ENCODE results near the gene CERS6.

Gene CERS6

DNA sequence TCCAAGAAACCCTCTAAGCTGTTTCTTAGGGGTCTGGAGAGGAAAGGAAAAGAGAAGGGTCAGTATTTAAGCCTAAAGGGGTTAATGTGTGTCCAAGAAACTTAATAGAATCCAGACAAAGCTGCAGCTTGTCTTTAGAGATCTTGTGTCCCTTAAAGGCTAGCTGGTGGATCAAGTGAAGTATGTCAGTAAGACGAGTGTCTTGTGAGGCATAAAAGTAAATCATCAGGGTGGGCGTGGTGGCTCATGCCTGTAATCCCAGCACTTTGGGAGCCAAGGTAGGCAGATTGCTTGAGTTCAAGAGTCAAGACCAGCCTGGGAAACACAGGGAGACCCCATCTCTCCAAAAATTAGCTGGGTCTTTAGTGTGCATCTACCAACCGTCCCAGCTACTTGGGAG lies 47.8 kb downstream of the CERS6 start:
- DNase-seq, result no peak

DNA sequence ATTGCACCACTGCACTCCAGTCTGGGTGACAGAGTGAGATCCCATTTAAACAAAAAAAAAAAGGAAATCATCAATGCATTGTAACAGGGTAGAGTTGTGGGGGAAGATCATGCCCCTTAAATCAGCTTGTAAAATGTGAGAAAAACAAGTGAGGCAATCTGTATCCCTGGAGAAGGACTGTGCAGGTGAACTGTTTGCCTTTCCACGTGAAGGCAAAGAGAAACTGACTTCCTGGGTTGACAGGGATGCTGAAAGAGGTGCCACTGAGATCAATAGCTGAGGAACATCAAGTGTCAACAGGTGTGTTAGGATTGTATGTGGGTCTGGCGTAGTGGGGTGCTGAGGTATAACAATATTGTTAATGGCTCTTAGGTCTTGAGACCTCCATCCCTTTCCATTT lies 48.3 kb downstream of the CERS6 start:
- no peak for DNase-seq

DNA sequence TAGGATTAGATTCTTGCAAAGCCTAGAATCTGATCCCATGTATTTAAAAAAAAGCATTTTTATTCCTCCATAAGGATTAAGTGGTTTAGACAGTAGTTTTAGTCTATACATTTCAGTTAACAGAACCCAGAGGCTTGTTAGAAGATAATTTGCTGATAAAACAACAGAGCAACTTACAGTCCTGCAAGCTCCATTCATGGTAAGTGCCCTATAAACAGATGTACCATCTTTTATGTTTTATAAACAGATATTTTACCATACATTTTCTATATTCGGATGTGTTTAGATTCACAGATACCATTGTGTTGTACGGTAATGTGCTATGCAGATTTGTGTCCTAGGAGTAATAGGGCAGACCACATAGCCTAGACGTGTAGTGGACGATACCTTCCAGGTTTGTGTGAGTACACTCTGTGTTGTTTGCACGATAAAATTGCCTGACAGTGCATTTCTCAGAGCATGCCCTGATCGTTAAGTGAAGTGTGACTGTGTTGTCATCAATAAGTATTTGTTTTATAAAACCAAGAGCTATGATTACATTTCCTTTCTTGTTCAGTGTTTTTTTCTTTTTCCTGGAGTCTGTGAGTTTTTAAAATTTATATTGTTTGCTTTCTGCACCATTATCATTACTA lies 54.2 kb downstream of the CERS6 start:
- no peak for DNase-seq

DNA sequence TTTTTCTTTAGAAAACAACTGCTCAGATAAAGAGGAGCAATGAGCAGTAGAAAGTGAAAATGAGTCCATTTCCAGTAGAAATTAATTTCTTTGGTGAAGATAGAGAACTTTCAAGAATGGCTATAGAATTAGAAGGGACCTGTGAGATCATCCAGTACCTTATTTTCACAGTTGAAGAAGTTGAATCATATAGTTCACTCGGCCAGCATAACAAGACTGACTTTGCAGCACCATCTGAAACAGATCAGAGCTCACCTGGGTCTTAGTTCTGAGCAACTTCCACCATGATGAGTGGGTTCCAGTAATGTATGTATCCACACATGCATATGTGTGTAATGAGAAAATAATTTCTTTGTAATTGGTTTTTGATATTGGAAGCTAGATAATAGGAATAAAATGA lies 58.6 kb downstream of the CERS6 start:
- DNase-seq, result no peak

DNA sequence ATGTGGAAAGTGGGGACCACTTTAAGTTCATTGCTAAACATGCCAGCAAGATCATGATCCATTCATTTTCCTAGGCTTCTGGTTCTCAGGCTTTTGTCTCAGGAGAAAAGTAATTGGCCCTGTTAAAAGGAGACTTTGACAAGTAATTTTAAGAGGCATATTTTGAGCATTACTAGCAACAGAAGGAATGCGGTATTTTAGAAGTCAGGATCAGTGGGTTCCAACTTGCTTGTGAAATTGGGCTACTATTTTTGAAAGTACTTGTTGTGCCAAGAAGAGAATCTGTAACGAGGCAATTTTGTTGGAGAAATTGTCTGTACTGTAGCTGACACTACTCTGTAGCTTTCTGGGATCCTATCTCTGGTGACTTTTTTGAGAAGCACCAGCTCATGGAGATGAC lies 59.4 kb downstream of the CERS6 start:
- DNase-seq, result no peak

DNA sequence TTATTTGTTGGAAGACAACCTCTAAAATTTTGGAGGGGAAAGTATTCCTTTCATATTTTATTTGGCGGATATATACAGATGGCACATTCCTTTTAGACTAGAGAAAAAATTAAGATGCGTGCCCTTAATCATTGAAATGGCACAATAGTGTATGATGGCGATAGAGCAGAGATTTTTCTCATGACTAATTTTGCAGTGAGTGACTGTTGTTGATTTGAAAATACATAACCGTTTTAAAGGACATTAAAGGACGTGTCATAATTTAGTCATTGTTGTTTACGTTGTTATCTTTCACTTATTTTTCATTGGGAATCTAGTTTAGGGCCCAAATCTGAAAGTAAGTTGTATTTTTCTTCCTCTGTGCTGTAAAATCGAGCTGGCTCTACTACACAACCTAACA lies 61.7 kb downstream of the CERS6 start:
- DNase-seq, result no peak

DNA sequence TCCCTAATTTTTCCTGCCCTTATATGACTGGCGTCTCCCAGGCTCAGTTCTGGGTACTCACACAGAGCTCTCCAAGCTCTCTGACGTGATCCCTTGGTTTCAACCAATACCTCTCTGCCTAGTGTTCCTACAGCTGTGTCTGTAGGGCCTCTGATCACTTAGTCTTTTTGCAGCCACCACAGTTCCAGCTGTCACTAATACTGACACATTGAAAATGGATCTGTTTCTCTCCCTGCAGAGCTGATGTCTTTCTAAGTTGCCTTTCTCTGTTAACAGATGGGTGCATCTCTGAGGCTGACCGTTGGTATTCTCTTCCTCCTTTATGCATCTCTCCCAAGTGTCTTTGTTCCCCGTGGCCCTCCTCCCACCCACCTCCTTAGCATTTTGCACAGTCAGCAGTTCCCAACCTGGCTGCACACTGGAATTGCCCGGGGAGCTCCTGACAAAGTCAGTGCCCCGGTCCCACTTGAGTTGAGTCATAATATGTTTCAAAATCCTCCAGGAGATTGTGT lies 62.5 kb downstream of the CERS6 start:
- DNase-seq, result no peak

DNA sequence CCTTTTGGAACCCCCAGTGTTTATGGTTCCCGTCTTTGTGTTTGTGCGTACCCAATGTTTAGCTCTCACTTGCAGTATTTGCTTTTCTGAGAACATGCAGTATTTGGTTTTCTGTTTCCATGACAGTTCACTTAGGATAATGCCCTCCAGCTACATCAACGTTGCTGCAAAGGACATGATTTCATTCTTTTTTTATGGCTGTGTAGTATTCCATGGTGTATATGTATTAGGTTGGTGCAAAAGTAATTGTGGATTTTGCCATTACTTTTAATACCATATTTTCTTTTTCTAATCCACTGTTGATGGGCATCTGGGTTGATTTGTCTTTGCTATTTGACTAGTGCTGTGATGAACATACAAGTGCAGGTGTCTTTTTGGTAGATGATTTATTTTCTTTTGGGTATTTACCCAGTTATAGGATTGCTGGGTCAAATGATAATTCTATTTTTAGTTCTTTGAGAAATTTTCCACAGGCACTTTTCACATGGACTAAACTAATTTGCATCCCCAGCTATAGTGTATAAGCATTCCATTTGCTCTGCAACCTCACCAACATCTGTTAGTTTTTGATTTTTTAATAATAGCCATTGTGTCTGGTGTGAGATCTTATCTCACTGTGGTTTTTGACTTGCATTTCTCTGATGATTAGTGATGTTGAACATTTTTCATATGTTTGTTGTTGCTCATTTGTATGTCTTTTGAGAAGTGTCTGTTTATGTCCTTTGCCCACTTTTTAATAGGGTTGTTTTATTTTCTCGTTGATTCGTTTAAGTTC lies 63.6 kb downstream of the CERS6 start:
- no peak for DNase-seq

DNA sequence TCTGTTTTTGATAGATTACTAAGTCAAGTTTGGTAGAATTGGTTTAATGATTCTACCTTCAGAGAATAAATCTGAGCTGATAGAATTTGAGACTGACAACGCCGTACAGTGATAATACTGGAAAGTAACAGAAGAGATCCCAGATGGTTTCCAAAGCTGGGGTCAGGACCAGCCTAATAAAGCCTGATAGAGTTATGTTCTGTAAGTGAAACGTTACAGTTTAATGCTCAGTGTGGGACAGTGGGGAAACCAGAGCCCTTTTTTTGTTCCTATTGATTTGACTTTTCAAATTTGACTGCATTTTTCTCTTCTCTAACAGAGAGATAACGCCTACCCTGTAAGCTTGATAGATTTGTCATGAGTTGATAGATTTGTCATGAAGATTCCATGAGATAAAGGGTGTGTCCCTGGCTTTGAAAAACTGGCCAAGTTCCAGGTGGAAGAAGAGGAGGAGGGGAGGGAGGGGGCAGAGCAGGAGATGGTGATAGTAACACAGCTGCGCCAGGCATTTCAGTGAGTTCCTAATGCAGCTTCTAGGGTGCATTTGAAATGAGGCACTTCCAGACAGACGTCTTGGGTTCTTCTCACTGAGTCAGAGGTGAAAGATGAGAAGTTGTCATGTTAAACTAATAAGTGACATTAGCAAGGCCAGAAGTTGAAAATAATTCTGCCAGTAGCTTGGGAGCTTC lies 65.1 kb downstream of the CERS6 start:
- no peak for DNase-seq

DNA sequence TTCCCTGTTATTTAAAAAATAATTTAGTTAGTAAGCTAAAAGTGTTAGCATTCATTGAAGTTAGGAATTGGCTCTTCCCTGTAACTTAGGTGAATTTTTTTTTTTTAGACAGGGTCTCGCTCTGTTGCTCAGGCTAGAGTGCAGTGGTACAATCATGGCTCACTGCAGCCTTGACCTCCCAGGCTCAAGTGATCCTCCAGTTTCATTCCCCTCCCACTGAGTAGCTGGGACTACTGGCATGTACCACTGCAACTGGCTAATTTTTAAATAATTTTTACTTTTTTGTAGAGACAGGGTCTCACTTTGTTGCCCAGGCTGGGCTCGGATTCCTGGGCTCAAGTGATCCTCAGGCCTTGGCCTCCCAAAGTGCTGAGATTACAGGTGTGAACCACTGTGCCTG lies 66.4 kb downstream of the CERS6 start:
- DNase-seq, result no peak

DNA sequence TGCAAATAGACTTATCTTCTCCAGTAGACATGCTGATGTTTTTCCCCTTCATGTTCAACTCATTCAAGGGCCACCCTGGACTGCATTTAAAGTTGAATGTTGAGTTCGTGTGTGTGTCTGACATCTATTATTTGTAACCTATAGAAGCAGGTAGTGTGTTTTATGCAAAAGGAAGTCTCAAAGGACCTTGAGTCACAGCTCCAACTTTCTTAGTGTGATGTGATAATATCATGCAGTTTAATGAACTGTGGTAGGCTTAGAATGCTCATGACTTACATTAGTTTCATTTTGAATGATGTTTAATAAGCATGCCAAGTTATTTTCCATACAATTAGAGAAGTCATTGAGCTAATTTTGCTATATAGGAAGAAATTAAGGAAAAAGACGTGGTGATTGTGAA lies 67.9 kb downstream of the CERS6 start:
- DNase-seq, result no peak

DNA sequence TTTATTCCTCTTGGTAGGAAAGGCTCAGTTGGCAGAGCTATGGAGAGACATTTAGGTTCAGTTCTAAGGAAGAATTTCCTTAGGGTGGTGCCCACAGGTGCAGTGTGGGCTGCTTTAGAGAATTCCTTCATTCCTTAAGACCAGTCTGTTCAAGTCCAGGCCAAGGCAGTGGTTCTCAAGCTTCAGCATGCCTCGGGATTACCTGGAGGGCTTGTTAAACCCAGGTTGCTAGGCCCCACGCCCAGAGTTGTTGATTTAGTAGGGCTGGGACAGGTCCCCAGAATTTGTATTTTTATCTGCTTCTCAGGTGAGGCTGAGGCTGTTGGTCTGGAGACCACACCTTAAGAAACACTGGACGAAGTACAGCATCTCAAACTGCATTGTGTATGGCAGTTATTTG lies 68.9 kb downstream of the CERS6 start:
- no peak for DNase-seq

DNA sequence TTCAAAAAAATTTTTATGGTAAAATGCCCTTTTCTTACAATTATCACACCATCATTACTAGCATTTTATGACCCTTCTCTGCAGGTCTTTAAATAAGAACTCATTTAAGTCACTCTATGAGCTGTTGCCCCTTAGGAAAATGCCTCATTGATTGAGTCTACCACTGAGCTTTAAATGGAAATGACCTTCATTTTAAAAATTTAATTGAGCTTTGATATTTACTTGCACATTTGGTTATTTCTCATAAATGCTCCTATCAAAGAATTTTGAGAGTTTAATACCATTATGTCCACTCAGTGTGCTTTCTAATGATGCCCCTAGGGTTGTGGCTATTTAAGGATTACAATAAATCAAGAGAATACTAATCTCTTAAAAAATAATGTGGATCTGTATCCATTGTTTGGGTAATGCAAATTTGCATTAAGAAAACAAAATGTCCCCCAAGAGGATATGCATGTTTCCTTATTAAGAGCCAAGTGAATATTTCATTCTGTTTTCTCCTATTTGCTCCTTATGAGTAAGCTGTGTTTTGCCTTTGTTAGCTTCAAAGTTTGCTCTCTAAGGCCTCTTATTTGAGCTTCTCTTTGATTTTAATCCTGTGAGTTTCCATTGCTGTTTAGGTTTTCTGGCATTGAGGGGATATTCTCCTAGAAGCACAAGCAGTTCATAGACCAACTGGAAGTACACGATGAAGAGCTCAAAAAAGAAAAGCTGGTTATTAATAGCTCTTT lies 69.8 kb downstream of the CERS6 start:
- DNase-seq, result no peak

DNA sequence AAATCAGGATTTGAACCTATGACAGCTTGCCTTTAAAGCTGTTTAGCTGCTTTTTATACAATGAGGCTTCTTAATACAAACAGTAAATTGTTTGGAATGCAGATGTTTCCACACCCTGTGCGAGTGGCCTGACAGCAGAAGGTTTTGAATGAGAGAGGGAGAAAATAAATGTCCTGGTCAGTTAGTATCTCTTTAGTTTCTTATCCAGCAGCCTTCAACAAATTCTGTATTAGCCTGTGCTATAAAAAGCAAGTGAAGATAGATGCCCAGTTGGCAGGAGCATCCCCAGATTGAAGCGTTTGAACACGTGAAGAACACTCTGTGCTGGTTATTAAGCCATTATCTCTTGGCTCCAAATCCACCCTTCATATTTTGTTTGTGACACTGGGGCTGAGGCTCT lies 70.6 kb downstream of the CERS6 start:
- no peak for DNase-seq

DNA sequence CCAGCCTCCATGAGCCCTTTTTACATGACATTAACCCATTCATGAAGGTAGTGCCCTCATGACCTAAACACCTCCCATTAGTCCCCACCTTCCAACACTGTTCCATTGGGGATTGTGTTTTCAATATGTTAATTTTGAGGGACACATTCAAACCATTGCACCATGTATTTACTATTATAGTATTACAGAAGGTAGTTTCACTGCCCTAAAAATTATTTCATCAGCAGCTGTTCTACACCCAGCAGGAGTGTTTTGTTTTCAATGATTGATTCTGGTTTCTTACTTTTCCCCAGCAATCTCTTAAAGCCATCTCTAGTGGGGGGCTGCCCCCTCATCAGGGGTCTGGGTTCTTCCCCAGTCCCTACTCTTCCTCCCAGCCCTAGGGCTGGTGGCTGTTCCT lies 71.9 kb downstream of the CERS6 start:
- DNase-seq, result no peak

DNA sequence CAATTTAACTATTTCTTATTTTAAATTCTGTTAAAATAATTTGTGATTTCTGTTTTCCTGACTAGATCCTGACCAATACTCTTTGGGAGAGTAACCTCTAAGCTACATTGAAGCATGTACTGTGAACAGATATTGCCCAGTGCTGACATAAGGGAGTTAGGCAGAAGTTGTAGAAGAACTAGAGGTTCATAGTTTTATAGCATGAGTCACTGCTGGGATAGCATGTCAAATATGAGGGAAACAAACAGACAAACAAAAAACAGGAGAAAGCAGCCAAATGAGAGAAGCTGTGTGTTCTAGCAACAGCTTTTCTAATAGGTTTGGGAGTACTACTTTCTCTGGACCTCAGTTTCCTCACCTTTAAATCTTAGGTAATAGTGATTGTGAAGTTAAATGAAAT lies 72.4 kb downstream of the CERS6 start:
- DNase-seq, result no peak

DNA sequence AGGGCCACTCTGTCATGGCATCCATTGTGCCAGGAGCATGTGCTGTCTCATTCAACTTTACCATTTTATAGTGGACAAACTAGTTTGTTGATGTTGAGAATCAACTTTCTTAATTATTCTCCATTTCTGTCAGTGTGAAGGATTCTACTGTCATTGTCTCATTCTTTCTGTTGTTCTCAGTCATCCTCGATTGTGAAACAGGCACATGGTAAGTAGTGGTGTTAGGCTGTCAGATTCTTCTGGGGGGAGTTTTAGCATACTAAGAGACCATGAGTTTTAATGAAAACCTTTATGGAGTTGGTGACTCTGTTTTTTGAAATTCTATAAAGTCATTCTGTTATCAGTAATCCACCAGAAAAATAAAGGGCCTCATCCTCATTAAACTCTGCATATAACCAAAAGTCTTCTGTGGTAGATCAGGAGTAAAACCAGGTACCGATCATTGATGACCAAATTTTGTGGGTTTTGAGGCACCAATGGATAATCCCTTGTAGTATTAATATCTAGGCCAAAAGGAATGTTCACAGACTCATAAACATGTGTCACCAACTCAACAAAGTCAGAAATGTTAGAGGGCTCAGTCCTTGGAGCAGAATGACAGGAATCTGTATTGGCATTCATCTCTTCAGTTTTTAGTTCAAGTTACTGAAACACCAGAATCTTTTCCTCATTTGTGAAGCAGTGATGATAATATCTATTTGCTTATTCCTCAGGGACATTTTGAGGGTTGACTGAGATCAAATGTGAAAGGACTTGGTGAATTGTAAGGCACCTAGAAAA lies 73.2 kb downstream of the CERS6 start:
- no peak for DNase-seq

DNA sequence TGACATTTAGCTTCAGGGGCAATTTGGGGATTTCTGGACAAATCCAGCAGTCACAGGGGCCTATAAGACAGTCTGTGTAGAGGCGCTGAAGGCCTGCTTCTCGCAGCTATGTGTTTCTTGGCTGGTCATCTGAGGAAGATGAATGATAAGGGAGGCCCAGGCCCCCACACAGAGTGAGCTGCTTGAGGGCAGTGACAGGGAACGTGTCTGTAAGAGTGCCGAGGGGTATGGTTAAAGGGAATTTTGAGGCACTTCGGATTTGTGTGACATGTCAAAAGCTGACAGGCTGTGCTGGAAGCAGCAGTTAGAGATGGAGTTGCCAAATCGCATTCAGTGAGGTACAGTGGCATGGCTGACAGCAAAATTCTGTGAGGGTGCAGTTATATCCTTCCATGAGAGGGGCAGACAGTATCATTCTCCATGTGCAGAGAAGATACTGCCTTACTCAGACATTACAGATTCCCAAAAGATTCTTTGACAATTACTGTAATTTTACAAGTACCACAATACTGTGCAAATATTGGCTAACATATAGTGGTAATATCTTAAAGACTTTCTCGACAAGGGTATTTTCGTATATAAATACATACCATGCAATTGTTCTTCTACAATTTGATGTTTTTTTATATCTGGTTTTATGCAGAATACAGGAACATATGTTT lies 74.0 kb downstream of the CERS6 start:
- no peak for DNase-seq

DNA sequence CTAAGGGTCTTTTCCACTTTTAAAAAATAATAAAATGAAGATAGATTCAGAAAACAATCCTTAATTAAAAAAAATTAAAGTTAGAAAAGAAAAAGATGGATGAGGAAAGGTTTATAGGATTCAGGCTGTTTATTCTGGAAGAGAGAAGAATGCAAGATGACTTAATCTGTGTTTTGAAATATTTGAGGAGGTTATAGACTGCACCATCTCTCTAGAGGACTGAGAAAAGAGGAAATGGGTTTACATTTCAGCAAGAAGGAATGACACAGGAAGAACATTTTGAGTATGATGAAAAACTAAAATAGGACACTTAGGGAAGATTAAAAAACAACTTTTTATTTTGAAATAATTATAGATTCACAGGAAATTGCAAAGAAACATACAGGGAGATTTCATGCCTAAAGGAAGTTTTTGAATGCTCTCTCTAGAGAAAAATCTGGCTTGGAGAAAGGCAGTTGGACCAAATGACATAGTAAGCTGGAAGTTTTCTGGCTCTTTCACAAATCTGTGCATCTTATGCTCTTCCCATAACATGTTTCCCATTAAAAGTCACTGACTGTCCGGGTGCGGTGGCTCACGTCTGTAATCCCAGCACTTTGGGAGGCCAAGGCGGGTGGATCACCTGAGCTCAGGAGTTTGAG lies 75.0 kb downstream of the CERS6 start:
- no peak for DNase-seq

DNA sequence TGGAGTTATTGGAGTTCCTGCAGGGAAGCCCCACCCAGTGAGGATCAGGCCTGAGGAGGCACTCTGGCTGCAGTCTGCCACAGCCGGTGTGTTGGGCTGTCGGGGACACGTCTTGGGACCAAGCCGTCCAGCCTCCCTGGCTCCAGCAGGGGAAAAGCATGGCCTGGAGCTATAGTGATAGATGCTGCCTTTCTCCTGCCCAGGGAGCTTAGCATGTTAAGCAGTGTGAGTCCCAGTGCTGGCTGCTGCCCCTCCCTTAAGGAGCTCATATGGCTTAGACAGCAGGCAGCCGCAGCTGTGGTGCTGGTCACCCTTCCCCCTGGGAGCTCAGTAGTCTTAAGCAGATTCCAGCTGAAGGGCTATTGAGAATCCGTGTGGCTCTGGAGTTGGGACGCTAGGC lies 78.9 kb downstream of the CERS6 start:
- no peak for DNase-seq

DNA sequence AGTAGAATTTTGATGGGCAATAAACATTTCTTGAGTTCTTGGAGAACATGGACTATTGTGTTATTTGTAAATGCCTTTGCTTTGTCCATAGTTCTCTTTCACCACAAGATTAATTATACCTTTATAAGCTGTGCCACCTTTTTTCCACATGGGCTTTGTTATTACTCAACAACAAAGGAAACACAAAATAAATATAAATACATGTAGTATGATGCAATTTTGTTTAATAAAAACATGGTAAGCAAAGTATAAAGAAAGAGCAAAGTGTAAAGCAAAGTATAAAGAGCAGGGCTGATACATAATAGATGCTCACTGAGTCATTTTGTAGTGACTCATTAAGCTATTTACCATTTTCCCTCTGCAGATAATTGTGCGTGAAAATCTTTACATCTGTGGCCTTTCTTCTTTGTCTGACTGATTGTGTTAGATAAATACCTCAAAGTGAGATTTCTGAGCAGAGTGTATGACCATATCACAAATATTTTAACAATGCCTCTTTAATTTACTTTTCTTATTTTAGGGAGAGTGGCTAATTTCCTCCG lies 80.9 kb downstream of the CERS6 start:
- DNase-seq, result no peak
